Skeletal muscle satellite cell (primary cell): ENCODE data around the gene BLVRA.
"Not testable (repeated sequence)": the region's sequence is repeated elsewhere in the genome, so short reads cannot be mapped to it uniquely, and the experiment has no call there.

Source experiments
- H3K27me3 ChIP-seq: 2 replicates; pipeline ENCODE4 v1.7.0; 2013; ENCODE audit warnings: low read length; ENCODE audit not compliant: control insufficient read depth, insufficient read depth
- H3K36me3 ChIP-seq: 2 replicates; pipeline ENCODE4 v1.7.0; 2013; ENCODE audit warnings: mild to moderate bottlenecking, control low read depth, low read length; ENCODE audit not compliant: insufficient read depth
- H3K4me1 ChIP-seq: 2 replicates; pipeline ENCODE4 v1.7.0; 2013; ENCODE audit warnings: low read length; ENCODE audit not compliant: control insufficient read depth, insufficient read depth
- H3K4me2 ChIP-seq: 2 replicates; pipeline ENCODE4 v1.7.0; 2013; ENCODE audit warnings: mild to moderate bottlenecking, low read length
- H3K4me3 ChIP-seq: 2 replicates; pipeline ENCODE4 v1.7.0; 2013; ENCODE audit warnings: low read length
- H3K9ac ChIP-seq: 2 replicates; pipeline ENCODE4 v1.7.0; 2013; ENCODE audit warnings: mild to moderate bottlenecking, low read depth, low read length, moderate library complexity
- H3K9me3 ChIP-seq: replicated peaks from 2 replicates; pipeline ENCODE4 v1.7.0; 2013; ENCODE audit warnings: mild to moderate bottlenecking, control low read depth, low read length

BLVRA gene

DNA sequence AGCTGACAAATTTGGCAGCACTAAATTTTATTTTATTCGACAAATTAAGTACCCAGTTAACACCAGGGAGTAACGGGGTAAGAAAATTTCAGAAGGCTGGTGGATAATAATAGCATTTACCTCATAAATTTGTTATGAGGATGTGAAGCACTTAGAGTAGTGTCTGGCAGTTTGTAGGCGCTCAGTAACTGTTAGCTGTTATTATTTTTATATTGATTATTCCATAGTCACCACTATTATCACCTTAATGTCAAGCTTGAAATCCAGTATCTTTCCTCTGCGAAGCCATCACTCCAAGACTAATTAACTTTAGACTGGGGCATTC is 28.6 kb upstream of the BLVRA start:
- peaks cover 8% of the 10 kb centered on the region for H3K4me1 ChIP-seq
- H3K4me3 ChIP-seq = peak overlapping the region; percentile 95
- H3K9me3 ChIP-seq = no peaks in the 10 kb centered on the region

DNA sequence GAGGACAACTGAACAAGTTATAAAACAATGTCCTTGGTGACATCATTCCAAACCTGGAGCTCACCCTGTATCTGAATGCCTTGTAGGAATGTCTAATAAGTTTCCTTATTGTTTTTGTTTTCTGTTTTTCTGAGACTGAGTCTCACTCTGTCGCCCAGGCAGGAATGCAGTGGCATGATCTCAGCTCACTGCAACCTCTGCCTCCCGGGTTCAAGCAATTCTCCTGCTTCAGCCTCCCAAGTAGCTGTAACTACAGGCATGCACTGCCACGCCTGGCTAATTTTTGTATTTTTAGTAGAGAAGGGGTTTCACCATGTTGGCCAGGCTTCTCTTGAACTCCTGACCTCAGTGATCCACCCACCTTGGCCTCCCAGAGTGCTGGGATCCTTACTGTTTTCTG is 27.0 kb upstream of the BLVRA start:
- H3K4me3 ChIP-seq, H3K27me3 ChIP-seq, H3K36me3 ChIP-seq, H3K4me2 ChIP-seq, H3K4me1 ChIP-seq, H3K9me3 ChIP-seq, H3K9ac ChIP-seq: not testable (repeated sequence)

More for the DNA sequence above, 28.6 kb upstream of the BLVRA start:
- H3K36me3 ChIP-seq = no peaks in the 10 kb centered on the region
- H3K4me2 ChIP-seq = peak overlapping the region; percentile 88
- H3K27me3 ChIP-seq = peaks cover 5% of the 10 kb centered on the region
- peak overlapping the region; percentile 90 for H3K9ac ChIP-seq

DNA sequence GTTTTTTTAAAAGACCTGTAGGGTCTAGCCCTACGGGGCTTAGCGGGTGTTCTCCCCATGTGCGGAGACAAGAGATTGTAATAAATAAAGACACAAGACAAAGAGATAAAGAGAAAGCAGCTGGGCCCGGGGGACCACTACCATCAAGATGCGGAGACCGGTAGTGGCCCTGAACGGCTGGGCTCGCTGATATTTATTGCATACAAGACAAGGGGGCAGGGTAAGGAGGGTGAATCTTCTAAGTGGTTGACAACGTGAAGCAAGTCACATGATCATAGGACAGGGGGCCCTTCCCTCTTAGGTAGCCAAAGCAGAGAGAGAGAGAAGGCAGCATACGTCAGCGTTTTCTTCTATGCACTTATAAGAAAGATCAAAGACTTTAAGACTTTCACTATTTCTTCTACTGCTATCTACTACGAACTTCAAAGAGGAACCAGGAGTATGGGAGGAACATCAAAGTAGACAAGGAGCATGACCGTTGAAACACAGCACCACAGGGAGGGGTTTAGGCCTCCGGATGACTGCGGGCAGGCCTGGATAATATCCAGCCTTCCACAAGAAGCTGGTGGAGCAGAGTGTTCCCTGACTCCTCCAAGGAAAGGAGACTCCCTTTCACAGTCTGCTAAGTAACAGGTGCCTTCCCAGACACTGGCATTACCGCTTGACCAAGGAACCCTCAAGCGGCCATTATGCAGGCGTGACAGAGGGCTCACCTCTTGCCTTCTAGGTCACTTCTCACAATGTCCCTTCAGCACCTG is 23.7 kb upstream of the BLVRA start:
- H3K9me3 ChIP-seq, H3K4me1 ChIP-seq, H3K36me3 ChIP-seq, H3K4me3 ChIP-seq, H3K4me2 ChIP-seq, H3K9ac ChIP-seq, H3K27me3 ChIP-seq: not testable (repeated sequence)

DNA sequence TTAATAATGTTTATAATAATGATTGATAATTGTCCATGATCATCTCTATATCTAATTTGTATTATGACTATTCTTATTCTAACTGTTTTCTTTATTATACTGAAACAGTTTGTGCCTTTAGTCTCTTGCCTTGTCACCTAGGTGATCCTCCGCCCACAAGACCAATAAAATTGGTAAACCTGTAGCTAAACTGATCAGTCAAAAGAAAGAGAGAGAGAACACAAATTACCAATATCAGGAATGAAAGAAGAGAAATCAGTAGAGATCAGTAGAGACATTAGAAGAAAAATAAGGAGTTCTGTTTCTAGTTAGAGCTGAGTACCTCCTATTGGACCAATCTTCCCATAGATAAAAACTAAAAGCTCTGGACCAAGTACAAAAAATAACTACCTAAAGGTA is 23.1 kb upstream of the BLVRA start:
- no peaks in the 10 kb centered on the region for H3K9me3 ChIP-seq
- no peak overlapping the region for H3K9ac ChIP-seq
- H3K4me2 ChIP-seq = no peak overlapping the region
- peaks cover 5% of the 10 kb centered on the region for H3K27me3 ChIP-seq
- no peaks in the 10 kb centered on the region for H3K36me3 ChIP-seq
- H3K4me3 ChIP-seq = no peak overlapping the region
- no peaks in the 10 kb centered on the region for H3K4me1 ChIP-seq

DNA sequence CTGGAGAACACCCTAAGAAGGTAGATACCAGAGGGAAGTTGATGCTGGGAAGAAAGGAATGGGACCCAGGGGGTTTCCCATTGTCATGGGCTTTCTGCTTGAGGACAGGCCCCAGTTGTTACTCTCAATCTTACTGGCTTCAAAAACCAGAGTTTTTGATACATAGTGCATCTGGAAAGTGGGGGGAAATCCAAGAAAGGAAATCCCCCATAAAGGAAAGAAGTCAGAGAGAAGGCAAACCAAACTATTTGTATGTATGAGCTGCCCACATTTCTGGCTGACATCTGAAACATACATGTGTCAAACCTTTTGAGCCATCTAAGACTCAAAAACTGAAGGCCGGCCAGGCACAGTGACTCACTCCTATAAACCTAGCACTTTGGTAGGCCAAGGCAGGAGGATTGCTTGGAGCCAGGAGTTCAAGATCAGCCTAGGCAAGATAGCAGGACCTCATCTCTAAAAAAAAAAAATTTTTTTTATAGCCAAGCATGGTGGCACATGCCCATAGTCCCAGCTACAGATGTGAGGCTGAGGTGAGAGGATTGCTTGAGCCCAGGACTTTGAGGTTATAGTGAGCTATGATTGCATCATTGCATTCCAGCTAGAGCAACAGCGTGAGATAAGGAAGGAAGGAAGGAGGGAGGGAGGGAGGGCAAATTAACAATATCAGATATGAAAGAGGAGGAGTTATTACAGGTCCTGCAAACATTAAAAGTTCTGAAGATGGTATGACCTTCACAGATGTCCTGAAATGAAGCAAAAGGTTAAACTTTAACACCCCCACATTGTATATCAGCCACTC is 22.5 kb upstream of the BLVRA start:
- Histone ChIP-seq H3K9me3 (no peaks in the 10 kb centered on the region), H3K4me3 (no peak overlapping the region), H3K27me3 (peaks cover 5% of the 10 kb centered on the region), H3K36me3 (no peaks in the 10 kb centered on the region), H3K4me1 (no peaks in the 10 kb centered on the region), H3K4me2 (no peak overlapping the region), H3K9ac (no peak overlapping the region)

DNA sequence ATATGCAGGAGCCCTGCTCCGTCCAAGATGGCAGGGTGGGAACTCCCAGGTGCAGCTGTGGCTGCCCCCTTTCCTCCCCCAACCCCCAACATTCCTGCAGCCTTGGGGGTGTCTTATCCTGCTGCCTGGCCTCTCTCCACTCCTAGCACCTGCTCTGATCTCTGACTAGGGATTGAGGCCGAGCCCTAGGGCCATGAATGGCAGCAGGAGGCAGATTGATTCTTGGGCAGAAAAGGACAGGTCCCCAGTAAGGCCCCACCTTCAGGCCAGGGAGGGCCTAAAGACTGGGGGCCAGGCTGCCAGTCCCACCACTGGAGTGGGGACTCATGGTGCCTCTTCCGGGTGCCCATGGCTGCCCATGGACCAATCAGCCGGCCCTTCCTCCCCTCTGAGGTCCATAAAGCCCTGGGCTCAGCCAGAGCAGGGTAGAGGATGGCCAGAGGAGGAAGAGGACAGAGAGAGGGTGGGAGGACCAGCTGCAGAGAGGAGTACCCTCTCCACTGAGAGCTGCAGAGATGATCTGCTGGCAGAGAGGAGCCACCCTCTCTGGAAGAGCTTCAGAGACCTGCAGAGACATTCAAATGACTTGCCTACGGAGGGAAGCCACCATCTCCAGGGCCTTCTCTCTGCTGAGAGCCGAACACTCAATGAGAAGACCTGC is 20.9 kb upstream of the BLVRA start:
- no peaks in the 10 kb centered on the region for H3K9me3 ChIP-seq
- H3K36me3 ChIP-seq = no peaks in the 10 kb centered on the region
- no peak overlapping the region for H3K4me3 ChIP-seq
- H3K27me3 ChIP-seq = peaks cover 2% of the 10 kb centered on the region
- H3K4me2 ChIP-seq = no peak overlapping the region
- no peak overlapping the region for H3K9ac ChIP-seq
- H3K4me1 ChIP-seq = no peaks in the 10 kb centered on the region

DNA sequence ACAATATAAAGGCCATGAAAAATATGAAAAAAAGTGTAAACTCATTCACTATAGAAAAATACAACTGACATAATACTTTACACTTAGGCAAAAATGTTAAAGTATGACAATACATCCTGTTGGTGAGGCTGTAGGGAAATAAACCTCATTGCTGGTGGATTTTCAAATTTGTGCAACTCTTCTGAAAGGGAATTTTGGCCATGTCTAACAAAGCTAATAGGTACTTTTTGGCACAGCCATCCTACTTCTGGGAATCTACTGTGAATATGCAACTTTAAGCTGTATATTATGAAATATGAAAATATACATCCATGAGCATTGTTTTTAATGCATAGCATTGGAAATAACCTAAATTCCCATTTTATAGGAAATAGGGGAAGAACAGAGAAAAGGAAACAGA is 15.8 kb upstream of the BLVRA start:
- no peaks in the 10 kb centered on the region for H3K9me3 ChIP-seq
- no peaks in the 10 kb centered on the region for H3K4me1 ChIP-seq
- H3K27me3 ChIP-seq = peaks cover 11% of the 10 kb centered on the region
- H3K4me2 ChIP-seq = no peak overlapping the region
- H3K9ac ChIP-seq = no peak overlapping the region
- no peaks in the 10 kb centered on the region for H3K36me3 ChIP-seq
- H3K4me3 ChIP-seq = no peak overlapping the region

DNA sequence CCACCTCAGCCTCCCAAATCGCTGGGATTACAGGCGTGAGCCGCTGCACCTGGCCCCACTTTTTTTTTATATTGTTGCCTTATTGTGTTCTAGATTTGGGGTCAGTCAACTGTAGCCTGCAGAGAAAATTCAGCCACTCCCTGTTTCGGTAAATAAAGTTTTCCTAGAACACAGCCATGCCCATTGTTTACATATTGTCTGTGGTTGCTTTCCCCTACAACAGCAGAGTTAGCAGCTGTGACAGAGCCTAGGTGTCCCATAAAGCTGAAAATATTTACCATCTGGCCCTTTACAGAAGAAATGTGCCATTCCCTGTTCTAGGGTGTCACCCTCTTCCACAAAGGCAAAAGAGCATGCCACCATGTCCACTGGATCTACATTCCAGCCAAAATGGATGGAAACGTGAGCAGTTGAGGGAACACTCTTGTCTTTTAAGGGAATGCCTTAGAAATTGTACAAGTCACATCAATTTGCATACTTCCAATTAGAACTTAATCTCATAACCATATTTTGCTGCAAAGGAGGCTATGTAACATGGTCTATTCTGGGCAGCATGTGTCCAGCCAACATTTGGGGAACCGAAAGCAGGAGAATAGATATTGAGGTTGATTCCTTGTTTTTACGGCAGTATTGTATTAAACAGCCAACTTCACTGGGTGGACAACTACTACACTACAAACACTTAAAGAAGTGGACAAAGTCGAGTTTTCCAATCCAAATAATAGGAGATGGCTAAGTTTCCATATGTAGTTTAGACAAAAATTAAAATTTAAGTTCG is 11.0 kb upstream of the BLVRA start:
- H3K4me2 ChIP-seq = no peak overlapping the region
- H3K9ac ChIP-seq = no peak overlapping the region
- H3K27me3 ChIP-seq = peaks cover 30% of the 10 kb centered on the region
- no peaks in the 10 kb centered on the region for H3K36me3 ChIP-seq
- H3K9me3 ChIP-seq = no peaks in the 10 kb centered on the region
- no peaks in the 10 kb centered on the region for H3K4me1 ChIP-seq
- no peak overlapping the region for H3K4me3 ChIP-seq

DNA sequence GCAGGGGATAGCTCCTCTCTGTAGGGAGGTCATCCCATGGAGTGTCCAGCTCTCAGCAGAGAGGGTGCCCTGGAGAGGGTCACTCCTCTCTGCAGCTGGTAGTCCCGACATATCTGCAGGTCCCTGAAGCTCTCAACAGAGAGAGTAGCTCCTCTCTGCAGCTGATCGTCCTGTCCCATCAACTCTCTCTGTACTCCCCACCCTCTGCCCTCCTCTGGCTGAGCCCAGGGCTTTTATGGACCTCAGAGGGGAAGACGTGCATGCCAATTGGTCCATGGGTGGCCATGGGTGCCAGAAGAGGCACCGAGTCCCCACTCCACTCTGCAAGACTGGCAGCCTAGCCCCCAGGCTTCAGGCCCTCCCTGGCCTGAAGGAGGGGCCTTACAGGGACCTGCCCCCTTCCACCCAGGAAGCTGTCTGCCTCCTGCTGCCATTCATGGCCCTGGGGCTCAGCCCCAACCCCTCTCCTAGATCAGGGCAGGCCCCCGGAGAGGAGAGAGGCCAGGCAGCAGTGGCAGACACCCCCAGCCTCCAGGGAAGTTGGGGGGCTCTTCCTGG is 9.0 kb upstream of the BLVRA start:
- H3K4me3 ChIP-seq = no peak overlapping the region
- no peak overlapping the region for H3K9ac ChIP-seq
- H3K27me3 ChIP-seq = peaks cover 32% of the 10 kb centered on the region
- H3K36me3 ChIP-seq = no peaks in the 10 kb centered on the region
- no peaks in the 10 kb centered on the region for H3K4me1 ChIP-seq
- H3K4me2 ChIP-seq = no peak overlapping the region
- H3K9me3 ChIP-seq = no peaks in the 10 kb centered on the region

DNA sequence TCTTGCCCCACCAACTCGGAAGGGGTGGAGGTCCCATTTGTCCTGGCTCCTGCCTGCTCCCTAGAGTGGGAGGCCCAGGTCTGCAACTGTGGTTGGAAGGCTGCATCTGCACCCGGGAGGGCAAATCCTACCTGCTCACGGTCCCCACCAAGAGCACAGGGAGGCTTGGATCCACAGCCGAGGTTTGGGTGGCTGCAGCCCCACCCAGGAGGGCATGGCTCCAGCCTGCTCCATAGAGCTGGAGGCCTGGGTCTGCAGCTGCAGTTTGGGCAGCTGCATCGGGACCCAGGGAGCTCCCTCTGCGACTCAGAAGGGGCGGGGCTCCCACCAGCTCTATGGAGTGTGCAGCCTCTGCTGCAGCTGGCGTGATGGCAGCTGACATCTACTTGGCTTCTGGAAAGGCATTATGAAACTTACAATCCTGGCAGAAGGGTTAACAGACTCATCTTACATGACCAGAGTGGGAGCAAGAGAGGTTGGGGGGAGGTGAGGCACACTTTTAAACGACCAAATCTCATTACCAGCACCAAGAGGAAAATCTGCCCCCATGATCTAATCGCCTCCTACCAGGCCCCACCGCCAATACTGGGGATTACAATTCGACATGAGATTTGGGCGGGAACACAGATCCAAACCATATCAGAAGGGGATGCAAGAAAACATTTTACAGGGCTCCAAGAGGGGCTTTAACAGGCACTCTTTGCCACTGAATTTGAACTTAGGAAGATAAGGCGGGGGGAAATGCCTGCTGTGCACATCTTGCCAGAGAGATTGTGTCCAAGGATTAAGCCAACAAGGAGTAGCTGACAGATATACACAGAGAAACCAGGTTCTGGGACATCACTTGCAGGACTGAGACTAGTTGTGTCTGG is 8.2 kb upstream of the BLVRA start:
- H3K9me3 ChIP-seq = no peaks in the 10 kb centered on the region
- H3K4me3 ChIP-seq = no peak overlapping the region
- no peak overlapping the region for H3K9ac ChIP-seq
- no peaks in the 10 kb centered on the region for H3K4me1 ChIP-seq
- no peaks in the 10 kb centered on the region for H3K36me3 ChIP-seq
- H3K4me2 ChIP-seq = peak overlapping the region; percentile 46
- H3K27me3 ChIP-seq = peaks cover 32% of the 10 kb centered on the region
